GM12892 (cell line): ENCODE measurements around the gene RHBDL3. TPM values are rescaled to one million over a fixed set of nuclear protein-coding genes. Genes with fewer than 3 reads are reported as not detected.

Experiments used
- DNase-seq: peaks from one replicate; pipeline ENCODE4 v3.0.0; 2011; ENCODE audit not compliant: insufficient read length
- FAIRE-seq: peaks from 2 replicates; lab custom pipeline; 2011; peaks lifted over from hg19 to GRCh38; lab: Jason Lieb, UNC
- POLR2A ChIP-seq: IDR thresholded peaks from 2 replicates; pipeline ENCODE4 v1.6.1; 2011; ENCODE audit warnings: low read depth, low read length, control low read depth
- POLR2AphosphoS5 ChIP-seq: IDR thresholded peaks from 2 replicates; pipeline ENCODE4 v1.6.1; 2011; ENCODE audit warnings: low read depth, low read length, control low read depth
- TAF1 ChIP-seq: IDR thresholded peaks from 2 replicates; pipeline ENCODE4 v1.6.1; 2011; ENCODE audit warnings: low read depth, mild to moderate bottlenecking, control low read depth, low read length, borderline replicate concordance
- polyA plus RNA-seq: library from polyadenylated mRNA; unstranded; fragments of >200 nt; gene quantifications from one replicate; pipeline ENCODE4 v1.2.1, GENCODE V29; 2012; ENCODE audit warnings: missing spikeins, inconsistent platforms; ENCODE audit not compliant: missing spikeins

Gene RHBDL3
- 0.19 TPM for polyA plus RNA-seq

DNA sequence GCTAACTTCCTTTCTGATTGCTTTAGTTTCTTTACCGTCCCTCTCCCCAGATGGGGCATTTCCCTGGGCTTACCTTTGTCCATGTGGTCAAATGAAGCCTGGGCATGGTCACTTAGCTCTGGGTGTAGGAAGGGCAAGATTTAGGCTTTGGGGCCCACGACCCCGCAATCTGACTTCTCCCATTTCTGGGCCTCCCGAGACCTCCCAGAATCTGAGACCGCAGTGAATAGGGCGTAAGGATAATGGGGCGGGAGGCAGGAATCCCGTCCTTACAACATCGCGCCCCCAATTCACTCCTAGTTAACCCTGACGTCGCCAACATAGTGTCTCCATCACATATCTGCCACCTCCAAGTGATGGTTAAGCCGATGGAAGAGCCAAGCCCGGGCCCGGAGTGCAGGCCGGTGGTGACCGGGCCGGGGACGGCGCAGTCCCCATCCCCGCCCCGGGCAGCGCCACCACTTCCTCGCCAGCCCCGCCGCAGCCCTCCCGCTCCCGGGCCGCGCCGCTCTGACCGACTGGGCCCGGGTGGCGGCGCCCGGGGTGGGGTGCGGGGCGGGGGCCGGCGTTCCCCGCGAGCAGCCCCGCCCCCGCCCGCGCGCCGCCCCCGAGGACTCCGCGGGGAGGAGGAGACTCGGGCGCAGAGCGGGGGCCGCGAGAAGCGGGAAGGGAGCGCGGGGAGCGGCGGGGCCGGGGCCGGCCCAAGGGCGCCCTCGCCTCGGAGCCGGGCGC lies at the start of gene RHBDL3:
Gene RHBDL3, plus strand, starts transcription at position 641 of the 732 bp plus-strand sequence. CDS start 358 bp downstream, outside the sequence.
- DNase-seq: no peak
- TF ChIP-seq POLR2AphosphoS5 (no peak), POLR2A (no peak), TAF1 (no peak)
- no peak for FAIRE-seq

- FAIRE-seq (peak; percentile 58), DNase-seq (no peak)
- no peak for TF ChIP-seq POLR2A
Measured at GRCh38 chr17:32222621-32223020, 43.0 kb upstream of the RHBDL3 start.

DNA sequence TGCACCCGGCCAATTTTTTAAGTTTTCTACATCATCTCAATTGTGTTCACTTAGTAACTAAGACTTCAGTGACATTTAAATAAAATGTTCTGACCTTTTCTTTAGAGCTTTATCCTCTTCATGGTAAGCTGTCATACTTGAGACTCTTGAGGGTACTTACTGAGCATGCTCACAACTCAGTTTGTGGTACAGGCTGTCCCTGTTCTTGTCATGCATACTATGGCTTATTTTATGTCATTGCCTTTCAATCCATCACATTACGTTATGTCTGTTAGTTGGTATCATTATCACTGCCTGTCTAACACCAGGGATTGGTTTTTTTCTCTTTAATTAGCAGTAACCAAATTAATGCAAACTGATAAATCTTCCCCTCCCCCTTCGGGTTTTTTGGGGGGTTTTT lies 41.9 kb upstream of the RHBDL3 start:
- FAIRE-seq (no peak), DNase-seq (no peak)
- TF ChIP-seq POLR2A (no peak), POLR2AphosphoS5 (no peak), TAF1 (no peak)

DNA sequence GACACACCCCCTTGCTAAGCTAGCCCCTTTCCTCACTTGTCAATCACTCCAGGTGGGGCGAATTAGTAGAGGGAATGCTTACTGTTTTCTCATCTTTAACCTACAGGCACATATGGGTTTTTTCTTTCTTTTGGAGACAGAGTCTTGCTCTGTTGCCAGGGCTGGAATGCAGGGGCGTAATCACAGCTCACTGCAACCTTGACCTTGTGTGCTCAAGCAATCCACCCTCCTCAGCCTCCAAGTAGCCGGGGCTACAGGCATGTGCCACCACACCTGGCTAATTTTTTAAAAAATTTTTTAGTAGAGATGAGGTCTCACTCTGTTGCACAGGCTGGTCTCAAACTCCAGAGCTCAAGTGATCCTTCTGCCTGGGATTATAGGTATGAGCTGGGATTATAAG lies 38.7 kb upstream of the RHBDL3 start:
- TF ChIP-seq TAF1 (no peak), POLR2A (no peak), POLR2AphosphoS5 (no peak)
- no peak for FAIRE-seq
- DNase-seq: no peak

DNA sequence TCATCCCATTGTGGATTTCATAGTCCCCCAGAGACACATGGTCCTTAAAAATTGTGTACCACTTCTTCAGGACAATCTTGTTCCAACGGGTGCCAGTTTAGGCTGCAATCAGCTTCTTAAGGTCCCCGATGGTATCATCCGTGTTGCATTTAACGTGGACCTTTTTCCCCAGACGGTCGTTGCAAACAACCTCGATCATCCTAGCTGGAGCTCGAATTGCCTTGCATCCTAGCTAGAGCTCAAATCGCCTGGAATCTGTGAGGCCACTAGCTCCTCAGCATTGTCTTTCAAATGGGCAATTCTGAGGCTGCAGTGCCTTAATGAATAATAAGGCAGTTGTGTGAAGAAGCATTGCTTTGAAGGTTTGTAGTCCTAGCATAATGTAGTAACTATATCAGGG lies 37.7 kb upstream of the RHBDL3 start:
- TF ChIP-seq TAF1: no peak
- TF ChIP-seq POLR2AphosphoS5: no peak
- no peak for TF ChIP-seq POLR2A
- FAIRE-seq (peak; percentile 40), DNase-seq (no peak)

- no peak for FAIRE-seq
- DNase-seq: no peak
- no peak for TF ChIP-seq TAF1
- no peak for TF ChIP-seq POLR2AphosphoS5
- no peak for TF ChIP-seq POLR2A
Measured at GRCh38 chr17:32235588-32235987, 30.0 kb upstream of the RHBDL3 start.

DNA sequence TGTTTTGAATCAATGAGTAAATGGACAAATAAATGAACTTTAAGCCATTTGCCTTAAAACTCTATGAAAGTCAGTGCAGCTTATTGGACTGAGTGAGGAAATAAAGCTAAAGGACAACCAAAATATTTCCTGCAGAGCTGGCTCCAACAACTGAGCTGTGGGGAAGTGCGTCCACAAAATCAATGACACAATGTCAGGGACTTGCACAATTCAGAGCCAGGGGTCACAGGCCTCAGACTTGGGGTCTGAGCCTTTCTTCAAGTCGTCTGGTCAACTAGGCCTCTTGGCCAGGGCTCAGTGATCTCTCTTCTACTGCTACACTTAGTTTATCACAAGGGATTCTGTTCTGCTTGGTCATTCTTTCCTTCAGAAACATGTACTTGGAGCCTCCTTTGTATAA lies 26.2 kb upstream of the RHBDL3 start:
- DNase-seq (no peak), FAIRE-seq (no peak)
- TF ChIP-seq POLR2A (no peak), POLR2AphosphoS5 (no peak), TAF1 (no peak)

DNA sequence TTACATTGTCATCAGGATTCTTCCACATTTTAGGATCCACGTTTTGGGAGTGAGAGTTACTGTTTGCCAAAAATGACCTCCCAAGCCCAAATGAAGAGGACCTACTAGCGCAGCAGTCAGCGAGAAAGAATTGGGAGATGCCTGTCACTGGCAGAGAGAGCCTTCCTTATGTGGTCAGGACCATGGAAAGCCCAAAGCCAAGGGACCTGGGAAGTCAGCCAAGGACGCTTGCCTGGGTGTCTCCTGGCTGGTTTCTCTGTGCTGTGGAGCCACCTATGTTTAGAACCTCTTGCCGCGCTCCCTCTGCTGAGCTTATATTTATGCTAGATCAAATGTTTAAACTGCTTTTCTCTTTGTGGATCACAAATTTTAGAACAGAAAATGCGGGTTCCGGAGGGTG lies 24.9 kb upstream of the RHBDL3 start:
- DNase-seq: no peak
- TF ChIP-seq POLR2A (no peak), POLR2AphosphoS5 (no peak), TAF1 (no peak)
- no peak for FAIRE-seq

DNA sequence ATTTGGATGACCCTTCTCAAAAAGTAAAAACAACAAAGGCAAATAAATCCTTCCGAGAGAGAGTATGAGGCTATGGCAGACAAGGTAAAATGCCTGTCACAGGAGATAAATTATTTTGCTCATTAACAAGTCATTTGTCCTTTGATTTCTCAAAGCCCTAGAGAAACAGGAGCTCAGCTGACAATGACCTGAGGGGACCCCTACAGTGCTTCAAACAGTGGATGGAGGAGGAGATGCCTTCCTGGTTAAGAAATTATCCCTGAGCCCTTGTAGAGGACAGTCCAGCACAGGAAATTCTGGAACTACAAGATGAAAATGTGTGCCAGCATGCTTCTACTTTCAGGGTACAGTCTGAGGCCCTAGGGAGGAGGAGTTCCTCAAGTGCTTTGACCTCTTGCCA lies 24.0 kb upstream of the RHBDL3 start:
- DNase-seq: no peak
- no peak for TF ChIP-seq POLR2A
- TF ChIP-seq POLR2AphosphoS5: no peak
- no peak for TF ChIP-seq TAF1
- no peak for FAIRE-seq

- no peak for DNase-seq
- TF ChIP-seq POLR2A: no peak
- TF ChIP-seq POLR2AphosphoS5: no peak
- TF ChIP-seq TAF1: no peak
- FAIRE-seq: no peak
Measured at GRCh38 chr17:32249475-32249874, 16.2 kb upstream of the RHBDL3 start.

GRCh38 chr17:32253117-32253611 lies 12.5 kb upstream of the RHBDL3 start:
- DNase-seq (peak; percentile 60), FAIRE-seq (peak; percentile 78)
- TF ChIP-seq POLR2A: no peak
- no peak for TF ChIP-seq TAF1
- TF ChIP-seq POLR2AphosphoS5: no peak

GRCh38 chr17:32256012-32256700 lies 9.5 kb upstream of the RHBDL3 start:
- TF ChIP-seq POLR2AphosphoS5 (no peak), POLR2A (no peak), TAF1 (no peak)
- no peak for FAIRE-seq
- no peak for DNase-seq

DNA sequence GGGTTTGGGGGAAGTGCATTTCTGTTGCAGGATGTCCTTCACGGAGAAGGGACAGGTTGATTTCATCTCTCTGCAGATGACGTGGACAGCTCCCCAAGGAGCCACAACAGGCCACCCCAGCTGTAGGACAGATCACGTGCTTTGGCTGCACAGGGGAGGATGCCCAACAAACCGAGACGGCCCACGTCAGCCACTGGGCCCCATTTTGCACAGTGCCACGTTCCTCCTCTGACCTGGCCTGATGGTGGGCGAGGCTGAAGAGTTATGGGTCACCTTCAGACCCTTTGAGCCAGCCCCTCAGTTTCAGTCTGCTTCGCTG lies 9.0 kb upstream of the RHBDL3 start:
- FAIRE-seq (no peak), DNase-seq (no peak)
- TF ChIP-seq TAF1: no peak
- no peak for TF ChIP-seq POLR2AphosphoS5
- no peak for TF ChIP-seq POLR2A
